ENCODE measurements around the gene ZNF587B.
"Not testable (repeated sequence)": the region's sequence is repeated elsewhere in the genome, so short reads cannot be mapped to it uniquely, and the experiment has no call there.

DNA sequence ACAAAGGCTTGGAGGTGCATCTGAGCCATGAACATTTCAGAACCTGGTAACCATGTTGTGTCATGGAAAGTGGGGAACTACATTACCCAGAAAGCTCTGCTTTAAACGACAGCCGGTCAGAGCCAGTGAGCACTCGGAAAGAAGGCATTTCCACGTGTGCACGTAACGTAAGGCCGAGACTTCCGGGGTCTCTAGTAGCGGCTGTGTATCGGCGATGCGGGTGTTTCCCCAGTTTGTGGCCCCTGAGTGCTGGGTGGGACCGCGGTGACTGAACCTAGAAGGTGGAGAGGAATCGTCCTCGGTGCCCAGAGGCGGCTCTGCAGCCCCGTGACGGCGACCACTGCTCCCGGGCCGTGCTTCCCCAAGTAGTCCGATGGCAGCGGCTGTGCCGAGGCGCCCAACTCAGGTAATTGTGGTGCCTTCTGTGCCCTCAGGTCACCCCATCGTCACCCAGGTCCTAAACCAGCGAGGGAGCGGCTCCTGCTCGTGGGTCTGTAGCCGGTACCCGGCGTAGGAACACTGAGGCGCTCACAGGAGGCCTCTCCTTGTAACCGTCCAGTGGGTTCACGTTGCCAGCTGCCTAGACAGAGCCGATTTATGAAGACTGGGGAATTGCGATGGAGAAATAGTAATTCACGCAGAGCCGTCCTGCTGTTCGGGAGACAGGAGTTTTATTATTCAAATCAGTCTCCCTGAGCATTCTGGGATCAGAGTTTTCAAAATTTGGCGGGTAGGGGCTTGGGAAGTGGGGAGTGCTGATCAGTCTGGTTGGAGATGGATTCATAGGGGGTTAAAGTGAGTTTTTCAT, 19.8 kb downstream of the ZNF587B start, which contains the start of gene ZNF587:
- TF ChIP-seq POLR2A (IDR thresholded peaks at IDR 0.05): peak in 1 of 2 donors; percentile 40
- TF ChIP-seq, protein P1, sequence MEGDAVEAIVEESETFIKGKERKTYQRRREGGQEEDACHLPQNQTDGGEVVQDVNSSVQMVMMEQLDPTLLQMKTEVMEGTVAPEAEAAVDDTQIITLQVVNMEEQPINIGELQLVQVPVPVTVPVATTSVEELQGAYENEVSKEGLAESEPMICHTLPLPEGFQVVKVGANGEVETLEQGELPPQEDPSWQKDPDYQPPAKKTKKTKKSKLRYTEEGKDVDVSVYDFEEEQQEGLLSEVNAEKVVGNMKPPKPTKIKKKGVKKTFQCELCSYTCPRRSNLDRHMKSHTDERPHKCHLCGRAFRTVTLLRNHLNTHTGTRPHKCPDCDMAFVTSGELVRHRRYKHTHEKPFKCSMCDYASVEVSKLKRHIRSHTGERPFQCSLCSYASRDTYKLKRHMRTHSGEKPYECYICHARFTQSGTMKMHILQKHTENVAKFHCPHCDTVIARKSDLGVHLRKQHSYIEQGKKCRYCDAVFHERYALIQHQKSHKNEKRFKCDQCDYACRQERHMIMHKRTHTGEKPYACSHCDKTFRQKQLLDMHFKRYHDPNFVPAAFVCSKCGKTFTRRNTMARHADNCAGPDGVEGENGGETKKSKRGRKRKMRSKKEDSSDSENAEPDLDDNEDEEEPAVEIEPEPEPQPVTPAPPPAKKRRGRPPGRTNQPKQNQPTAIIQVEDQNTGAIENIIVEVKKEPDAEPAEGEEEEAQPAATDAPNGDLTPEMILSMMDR (IDR thresholded peaks at IDR 0.05): not testable (repeated sequence)

Measured in thyroid gland (tissue), 4 donors.